ENCODE measurements around the gene SLC9A3.

DNA sequence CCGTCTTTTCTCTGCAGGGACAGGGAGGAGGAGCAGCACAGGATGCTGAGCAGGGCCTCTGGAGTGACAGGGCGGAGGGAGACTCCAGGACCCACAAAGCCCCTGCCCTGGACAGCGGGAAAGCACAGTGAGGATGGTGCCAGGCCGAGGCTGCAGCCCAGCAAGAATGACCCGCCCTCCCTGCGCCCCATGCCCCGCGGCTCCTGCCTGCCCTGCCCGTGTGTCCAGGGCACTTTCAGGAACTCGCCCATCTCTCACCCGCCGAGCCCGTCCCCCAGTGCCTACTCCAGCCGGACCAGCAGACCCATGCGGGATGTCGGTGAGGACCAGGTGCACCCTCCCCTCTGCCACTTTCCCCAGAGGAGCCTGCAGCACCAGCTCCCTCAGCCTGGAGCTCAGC lies 90.4 kb downstream of the SLC9A3 start:
- TF ChIP-seq, protein P1, sequence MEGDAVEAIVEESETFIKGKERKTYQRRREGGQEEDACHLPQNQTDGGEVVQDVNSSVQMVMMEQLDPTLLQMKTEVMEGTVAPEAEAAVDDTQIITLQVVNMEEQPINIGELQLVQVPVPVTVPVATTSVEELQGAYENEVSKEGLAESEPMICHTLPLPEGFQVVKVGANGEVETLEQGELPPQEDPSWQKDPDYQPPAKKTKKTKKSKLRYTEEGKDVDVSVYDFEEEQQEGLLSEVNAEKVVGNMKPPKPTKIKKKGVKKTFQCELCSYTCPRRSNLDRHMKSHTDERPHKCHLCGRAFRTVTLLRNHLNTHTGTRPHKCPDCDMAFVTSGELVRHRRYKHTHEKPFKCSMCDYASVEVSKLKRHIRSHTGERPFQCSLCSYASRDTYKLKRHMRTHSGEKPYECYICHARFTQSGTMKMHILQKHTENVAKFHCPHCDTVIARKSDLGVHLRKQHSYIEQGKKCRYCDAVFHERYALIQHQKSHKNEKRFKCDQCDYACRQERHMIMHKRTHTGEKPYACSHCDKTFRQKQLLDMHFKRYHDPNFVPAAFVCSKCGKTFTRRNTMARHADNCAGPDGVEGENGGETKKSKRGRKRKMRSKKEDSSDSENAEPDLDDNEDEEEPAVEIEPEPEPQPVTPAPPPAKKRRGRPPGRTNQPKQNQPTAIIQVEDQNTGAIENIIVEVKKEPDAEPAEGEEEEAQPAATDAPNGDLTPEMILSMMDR (IDR thresholded peaks at IDR 0.05; ENCODE audit: low read depth, low read length): no peak
- no peak for TF ChIP-seq EZH2phosphoT487 (IDR thresholded peaks at IDR 0.05; ENCODE audit: low read depth)
